Daoy (cell line): Measurements from ENCODE around the gene HOXD1. TPM values are rescaled to one million over a fixed set of nuclear protein-coding genes. Genes with fewer than 3 reads are reported as not detected.

Experiments
- DNase-seq: peaks from one replicate; pipeline ENCODE4 v3.0.0-alpha.2; 2015; ENCODE audit warnings: low read depth
- total RNA-seq: library from RNA; depleted of rRNA; stranded (reverse); fragments of >200 nt; shearing (Covaris generic); gene quantifications from 2 replicates; pipeline ENCODE4 v1.2.3, GENCODE V29; 2014; rRNA removed

Gene HOXD1
- total RNA-seq, 1 experiment from 2014 or later: 1.3 TPM

DNA sequence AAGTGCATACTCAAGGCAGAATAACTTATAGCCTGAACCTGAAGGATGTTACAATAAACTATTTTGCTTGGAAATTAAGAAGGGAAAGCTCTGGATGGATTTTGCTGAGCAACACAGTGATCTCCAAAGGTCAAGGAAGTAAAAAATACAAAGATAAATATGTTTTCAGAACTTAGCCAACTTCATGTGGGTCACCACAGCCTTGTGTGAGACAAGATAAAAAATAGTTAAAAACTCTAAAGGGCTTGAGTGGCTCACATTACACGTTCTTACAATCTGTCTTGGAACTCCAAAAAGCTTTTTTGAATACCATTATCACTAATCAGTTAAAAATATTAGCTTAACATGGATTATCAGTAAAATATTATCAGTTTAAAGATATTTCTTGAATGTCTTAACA is 51.8 kb downstream of the HOXD1 start:
- DNase-seq: no peak

Other genes with a start within 250 kb of the HOXD1 start
- gene LNPK, start 186.4 kb upstream of the HOXD1 start, total RNA-seq: 19.7 and 29.4 TPM in 2 replicates
- not detected in 2 replicates for gene EVX2, start 104.7 kb upstream of the HOXD1 start, total RNA-seq
- gene HOXD13, start 95.9 kb upstream of the HOXD1 start, total RNA-seq: 20.7 and 21.5 TPM in 2 replicates
- gene HOXD12, start 88.9 kb upstream of the HOXD1 start, total RNA-seq: 0.46 TPM in 1 of 2 replicates, not detected in the other
- gene HOXD11, start 81.4 kb upstream of the HOXD1 start, total RNA-seq: 13.4 and 14.0 TPM in 2 replicates
- 14.8 and 18.6 TPM in 2 replicates for gene HOXD10, start 71.9 kb upstream of the HOXD1 start, total RNA-seq
- 2.5 and 3.1 TPM in 2 replicates for gene HOXD9, start 65.9 kb upstream of the HOXD1 start, total RNA-seq
- 9.7 and 9.9 TPM in 2 replicates for gene HOXD8, start 59.0 kb upstream of the HOXD1 start, total RNA-seq
- 1.5 and 2.5 TPM in 2 replicates for gene HOXD4, start 37.1 kb upstream of the HOXD1 start, total RNA-seq
- 5.0 and 10.9 TPM in 2 replicates for gene HOXD3, start 31.4 kb upstream of the HOXD1 start, total RNA-seq
- 37.1 and 53.4 TPM in 2 replicates for gene MTX2, start 80.8 kb downstream of the HOXD1 start, total RNA-seq